Fibroblast of the aortic adventitia (primary cell): ENCODE data around the gene SMU1. TPM values are rescaled to one million over a fixed set of nuclear protein-coding genes. Genes with fewer than 3 reads are reported as not detected.

ENCODE experiments used
- DNase-seq: peaks from one replicate; pipeline ENCODE4 v3.0.0-alpha.2; 2010; ENCODE audit warnings: low read depth
- H3K4me3 ChIP-seq: 2 replicates; pipeline ENCODE4 v1.5.1; 2011; ENCODE audit warnings: low read depth, mild to moderate bottlenecking, control low read depth, low read length, moderate library complexity
- CTCF ChIP-seq: IDR thresholded peaks from 2 replicates; pipeline ENCODE4 v1.5.1; 2011; ENCODE audit warnings: mild to moderate bottlenecking, low read length, control low read depth, inconsistent platforms; ENCODE audit not compliant: insufficient read depth
- total RNA-seq: library from RNA; depleted of rRNA; stranded (reverse); fragments of >200 nt; gene quantifications from 2 replicates; pipeline ENCODE4 v1.2.3, GENCODE V29; 2012; ENCODE audit warnings: low replicate concordance

Gene SMU1
- total RNA-seq, 1 donor, result 29.4 TPM

DNA sequence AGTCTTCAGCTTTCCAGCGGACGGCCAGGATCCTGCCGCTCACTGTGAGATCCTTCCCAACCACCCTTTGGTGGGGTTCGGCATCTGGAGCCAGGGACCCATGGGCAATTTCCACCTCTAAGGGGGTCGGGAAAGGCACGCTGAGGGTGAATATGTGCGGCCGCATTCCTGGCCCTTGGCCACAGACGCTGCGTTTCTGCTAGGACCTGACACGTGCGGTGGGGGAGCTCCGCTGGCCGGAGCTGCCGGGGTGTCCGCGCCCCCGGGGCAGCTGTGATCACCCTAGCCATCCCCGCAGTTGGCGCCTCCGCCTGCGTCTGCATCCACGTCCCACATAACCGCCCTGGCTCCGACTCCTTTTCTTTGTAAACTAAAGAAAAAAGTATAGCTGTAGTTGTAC lies 56.7 kb downstream of the SMU1 start:
- H3K4me3 ChIP-seq, result no peak overlapping the region
- DNase-seq, result no peak
- no peak for TF ChIP-seq CTCF

DNA sequence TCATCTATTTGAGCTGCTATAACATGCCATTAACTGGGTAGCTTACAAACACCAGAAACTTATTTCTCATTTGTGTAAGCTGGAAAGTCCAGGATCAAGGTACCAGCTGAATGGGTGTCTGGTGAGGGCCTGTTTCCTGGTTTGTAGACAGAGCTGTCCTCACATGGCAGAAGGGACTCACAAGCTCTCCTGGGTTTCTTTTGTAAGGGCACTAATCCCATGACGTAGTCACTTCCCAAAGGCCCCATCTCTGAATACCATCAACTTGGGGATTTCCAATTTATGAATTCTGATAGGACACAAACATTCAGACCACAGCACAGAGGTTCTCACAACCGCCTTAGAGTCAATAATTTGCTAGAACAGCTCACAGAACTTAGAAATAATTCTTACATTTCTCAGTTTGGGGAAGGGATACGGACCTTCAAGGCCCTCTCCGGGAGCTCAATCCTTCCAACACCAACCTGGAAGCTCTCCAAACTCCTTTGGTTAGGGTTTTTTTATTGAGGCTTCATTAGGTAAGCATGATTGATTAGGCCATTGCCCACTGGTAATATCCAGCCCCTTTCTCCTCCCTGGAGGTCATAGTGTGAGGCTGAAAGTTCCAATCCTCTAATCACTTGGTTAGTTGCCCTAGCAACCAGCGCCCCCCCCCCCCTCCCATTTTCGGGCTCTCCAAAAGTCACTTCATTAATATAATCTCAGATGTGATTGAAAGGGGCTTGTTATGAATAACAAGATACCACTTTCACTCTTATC lies 59.0 kb downstream of the SMU1 start:
- TF ChIP-seq CTCF, result no peak
- no peak overlapping the region for H3K4me3 ChIP-seq
- DNase-seq, result no peak

DNA sequence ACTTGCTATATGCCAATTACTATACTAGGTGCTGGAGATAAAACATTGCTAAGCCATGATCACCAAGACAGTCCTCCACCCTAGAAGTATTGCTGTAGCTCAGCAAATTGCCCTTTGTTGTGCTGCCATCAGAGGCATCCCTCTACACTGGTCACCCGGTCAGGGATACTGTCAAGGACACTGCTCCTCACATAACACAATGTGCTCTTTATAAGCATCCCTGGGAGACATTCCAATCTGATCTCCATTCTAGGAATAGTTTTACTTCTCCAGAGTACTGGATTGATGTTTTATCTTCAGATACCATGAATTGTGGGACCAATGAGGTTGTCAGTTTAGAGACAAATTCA lies 61.8 kb downstream of the SMU1 start:
- TF ChIP-seq CTCF, result no peak
- no peak overlapping the region for H3K4me3 ChIP-seq
- DNase-seq, result no peak

DNA sequence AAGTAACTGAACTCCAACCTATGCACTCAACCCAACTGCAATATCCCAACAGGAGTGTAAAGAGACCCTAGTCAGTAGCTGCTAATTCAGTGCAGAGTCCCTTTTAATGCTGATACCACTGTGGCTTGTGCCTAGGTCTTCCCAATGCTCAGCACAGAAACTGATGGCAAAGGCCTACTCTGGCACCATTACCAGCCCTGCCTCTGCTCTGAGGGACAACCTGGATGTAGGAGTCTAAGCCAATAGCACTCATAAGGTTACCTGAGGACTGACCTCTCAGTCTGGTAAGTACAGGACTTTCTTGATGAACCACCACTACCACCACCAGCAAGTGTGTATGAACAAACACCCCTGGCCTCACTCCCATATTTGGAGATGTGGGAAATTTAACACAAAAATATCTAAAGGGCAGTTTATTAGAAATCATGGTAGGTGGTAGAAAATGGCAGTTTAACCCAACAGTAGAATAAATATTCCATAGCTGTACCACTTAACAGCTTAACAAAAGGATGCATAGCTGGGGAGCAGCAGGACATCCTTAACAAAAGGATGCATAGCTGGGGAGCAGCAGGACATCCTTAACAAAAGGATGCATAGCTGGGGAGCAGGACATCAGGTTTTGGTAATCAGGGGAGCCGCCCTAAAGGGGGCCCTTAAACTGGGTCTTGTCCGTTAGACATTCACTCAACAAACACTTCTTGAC lies 62.4 kb downstream of the SMU1 start:
- TF ChIP-seq CTCF, result no peak
- H3K4me3 ChIP-seq, result no peak overlapping the region

GRCh38 chr9:33012328-33013069 lies 64.0 kb downstream of the SMU1 start:
- no peak for DNase-seq
- TF ChIP-seq CTCF, result no peak
- no peak overlapping the region for H3K4me3 ChIP-seq

More for the DNA sequence above, 62.4 kb downstream of the SMU1 start:
- no peak for DNase-seq

DNA sequence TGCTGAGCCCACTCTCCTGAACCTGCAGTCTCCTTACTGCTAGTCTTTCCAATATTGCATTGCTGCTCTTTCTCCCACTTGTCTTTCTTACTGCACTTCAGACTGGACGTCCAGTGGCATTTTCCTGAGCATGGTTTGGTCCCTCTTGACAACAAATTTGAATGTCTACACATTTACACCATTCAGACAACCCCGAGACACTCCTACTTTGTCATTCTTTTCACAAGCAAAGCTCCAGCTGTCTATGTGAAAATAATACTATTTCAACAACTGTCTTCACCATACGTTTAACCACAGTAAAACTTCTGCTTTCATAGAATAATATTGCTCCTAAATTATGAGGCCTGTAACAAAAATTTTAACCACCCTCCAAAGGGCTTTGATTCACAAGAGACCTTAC lies 64.6 kb downstream of the SMU1 start:
- no peak overlapping the region for H3K4me3 ChIP-seq
- TF ChIP-seq CTCF, result no peak
- DNase-seq, result no peak
